SU-DHL-6 (cell line): Measurements from ENCODE around the gene CUL1.

ENCODE experiments used
- CTCF ChIP-seq: fragments of 200-600 bp; sonication (generic); IDR thresholded peaks from one replicate; pipeline ENCODE4 v1.5.1; 2017; ENCODE audit warnings: antibody characterized with exemption, mild to moderate bottlenecking, low read length, moderate library complexity; ENCODE audit not compliant: insufficient read depth, poor library complexity, severe bottlenecking
- EZH2phosphoT487 ChIP-seq: fragments of 200-600 bp; sonication (generic), shearing (Covaris generic); conservative IDR thresholded peaks from 2 replicates; pipeline ENCODE4 v1.6.1; 2018; ENCODE audit warnings: mild to moderate bottlenecking, antibody characterized with exemption, low read length, moderate library complexity, mixed read lengths

GRCh38 chr7:148729984-148730733, 31.5 kb downstream of the CUL1 start:
- no peak for TF ChIP-seq CTCF
- no peak for TF ChIP-seq EZH2phosphoT487
